Activated CD8-positive, alpha-beta memory T cell treated with anti-CD3 and anti-CD28 coated beads, Interleukin-2, amount 50 U/mL, for 48 hours (primary cell): ENCODE data around the gene TEX38.
"Not testable (repeated sequence)": the region's sequence is repeated elsewhere in the genome, so short reads cannot be mapped to it uniquely, and the experiment has no call there.

ENCODE experiments used
- DNase-seq: peaks from one replicate; pipeline ENCODE4 v3.0.0-alpha.2; 2020

The TEX38 gene

GRCh38 chr1:46656643-46657042, 15.0 kb upstream of the TEX38 start:
- no peak for DNase-seq

DNA sequence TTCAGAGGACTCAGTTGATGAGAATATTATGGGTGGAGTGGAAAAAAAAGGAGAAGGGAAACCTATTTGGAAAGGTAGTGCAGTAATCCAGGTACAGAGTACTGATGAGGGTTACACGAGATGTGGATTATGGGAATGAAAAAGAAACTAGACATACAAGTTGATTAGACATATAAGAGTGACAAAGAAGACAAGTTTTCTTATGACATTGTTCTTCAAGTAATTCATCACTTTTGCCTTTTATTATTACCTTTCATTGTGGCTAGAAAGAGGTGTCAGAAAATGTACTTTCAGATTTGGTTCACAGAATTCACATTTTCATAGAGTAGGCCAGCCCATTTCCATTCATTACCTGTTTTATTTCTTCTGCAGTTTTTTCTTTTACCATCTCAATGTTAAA, 13.9 kb upstream of the TEX38 start:
- DNase-seq, result no peak

- no peak for DNase-seq
Observed at GRCh38 chr1:46659307-46659870, 12.3 kb upstream of the TEX38 start.

DNA sequence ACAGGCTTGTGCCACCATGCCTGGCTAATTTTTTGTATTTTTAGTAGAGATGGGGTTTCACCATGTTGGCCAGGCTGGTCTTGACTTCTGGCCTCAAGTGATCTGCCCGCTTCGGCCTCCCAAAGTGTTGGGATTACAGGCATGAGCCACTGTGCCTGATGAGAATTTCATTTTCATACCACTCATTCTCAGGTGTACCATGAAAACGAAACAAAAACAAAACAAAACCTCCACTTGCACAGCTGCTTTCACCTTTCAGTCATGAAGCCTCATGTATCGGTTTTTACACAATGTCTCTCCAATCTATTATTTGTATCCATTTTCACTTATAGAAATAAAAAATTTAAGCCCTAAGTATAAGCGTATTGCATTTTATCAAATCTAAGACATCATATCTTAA, 11.5 kb upstream of the TEX38 start:
- DNase-seq, result not testable (repeated sequence)

GRCh38 chr1:46662919-46663318, 8.7 kb upstream of the TEX38 start:
- not testable (repeated sequence) for DNase-seq

GRCh38 chr1:46665983-46666382, 5.7 kb upstream of the TEX38 start:
- DNase-seq, result no peak

DNA sequence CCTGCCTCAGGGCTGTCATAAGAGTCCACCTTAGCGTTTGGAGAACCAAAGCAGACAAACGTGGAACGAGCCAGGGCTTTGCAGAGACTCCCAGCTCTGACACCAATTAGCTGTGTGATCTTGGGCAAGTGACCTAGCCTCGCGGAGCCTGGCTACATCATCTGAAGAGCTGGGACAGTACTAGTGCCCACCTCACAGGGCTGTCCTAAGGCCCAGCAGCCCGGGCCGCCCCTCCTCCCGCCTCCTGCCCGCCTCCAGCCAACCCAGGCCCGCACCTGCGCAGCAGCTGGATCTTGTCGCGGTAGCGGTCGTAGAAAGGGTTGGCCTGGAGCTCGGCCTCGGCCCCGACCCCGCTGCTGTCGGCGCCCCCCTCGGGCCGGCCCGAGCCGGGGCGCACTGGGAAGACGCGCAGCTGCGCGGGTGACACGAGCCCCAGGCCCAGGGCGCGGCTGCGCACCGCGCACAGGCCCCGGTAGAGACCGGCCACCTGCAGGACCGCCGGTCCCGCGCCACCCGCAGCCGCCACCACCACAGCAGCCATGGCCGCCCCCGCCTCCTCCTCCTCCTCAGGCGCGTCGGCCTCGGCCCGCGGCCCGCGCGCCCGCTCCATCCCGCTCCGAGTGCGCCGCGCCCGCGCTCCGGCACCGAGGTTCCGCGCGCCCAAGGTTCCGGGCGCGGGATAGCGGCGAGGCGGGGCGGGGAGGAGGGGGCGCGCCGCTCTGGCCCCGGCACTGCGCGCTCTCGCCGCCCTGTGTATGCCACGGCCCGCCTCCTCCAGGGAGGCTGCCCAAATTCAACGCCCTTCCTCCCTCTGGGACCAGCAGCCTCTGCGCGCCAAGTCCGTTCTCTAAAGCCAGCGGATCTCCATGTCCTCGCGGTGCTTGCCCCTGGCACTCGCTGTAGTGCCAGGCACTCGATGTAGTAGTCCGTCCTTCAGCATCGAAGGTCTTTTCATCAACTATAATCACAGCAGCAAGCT, 3.6 kb upstream of the TEX38 start, which contains the start of gene ATPAF1:
TSS of gene ATPAF1 (minus strand) at position 583 of the 979 bp plus-strand sequence. CDS start at position 541, 42 bp downstream.
- DNase-seq, result peak; percentile 80

- DNase-seq, result no peak
Observed at GRCh38 chr1:46670134-46670533, 1.5 kb upstream of the TEX38 start.

- DNase-seq, result no peak
Observed at GRCh38 chr1:46672696-46673095, 1.0 kb downstream of the TEX38 start.

GRCh38 chr1:46673749-46674182, 2.1 kb downstream of the TEX38 start:
- no peak for DNase-seq

DNA sequence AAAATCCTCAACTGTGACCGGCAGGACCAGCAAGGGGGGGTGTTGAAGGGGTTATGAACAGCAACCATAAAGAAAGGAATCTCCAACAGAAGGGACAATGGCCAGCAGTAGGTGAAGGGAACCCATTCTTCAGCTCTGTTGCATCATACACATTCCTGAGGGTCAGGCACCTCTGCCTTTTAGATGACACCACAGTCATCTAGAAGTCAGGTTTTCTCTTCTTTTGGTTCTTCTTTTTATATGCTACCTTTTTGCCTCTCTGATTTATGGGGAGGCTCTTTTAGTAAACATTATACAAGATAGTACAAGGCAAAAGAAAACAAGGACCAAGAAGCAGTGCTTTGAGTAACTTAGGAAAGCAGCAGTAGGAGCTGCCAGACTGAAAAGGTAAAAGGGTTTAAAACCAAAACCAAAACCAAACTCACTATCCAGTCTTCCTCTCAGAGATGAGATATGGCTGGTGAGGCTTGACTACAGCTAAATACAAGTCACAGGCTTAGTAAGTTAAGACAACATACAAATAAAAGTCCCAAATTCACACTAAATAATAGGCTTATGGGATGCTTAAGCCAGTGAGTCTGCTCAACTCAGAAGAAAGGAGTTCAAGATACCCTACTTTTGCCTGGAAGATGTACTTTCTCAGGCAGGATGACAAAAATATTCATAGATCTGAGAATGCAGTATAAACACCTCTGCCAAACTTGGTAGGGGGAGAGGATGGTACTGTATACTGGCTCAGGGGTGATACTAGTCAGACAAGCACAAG, 4.1 kb downstream of the TEX38 start:
- no peak for DNase-seq

DNA sequence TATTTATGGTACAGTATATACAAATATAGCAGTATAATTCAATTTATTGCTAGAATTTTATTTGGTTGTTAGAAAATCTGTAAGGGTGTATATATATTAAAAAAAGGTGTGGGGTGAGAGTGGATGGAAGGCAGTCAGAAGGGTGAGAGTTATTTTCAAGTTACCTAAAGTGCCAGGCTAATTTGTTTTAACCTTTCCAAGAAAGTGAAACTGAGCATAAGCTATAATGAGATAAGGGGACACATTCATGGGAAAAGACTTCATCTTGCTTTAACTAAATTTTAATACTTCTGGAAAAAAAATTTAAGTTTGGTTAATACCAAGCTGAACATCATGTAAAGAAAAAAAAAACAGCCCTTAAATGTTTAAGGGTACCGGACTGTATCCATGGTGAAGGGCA, 4.9 kb downstream of the TEX38 start:
- DNase-seq, result no peak

- DNase-seq, result no peak
Observed at GRCh38 chr1:46677339-46677738, 5.7 kb downstream of the TEX38 start.

GRCh38 chr1:46679789-46680573, 8.3 kb downstream of the TEX38 start:
- DNase-seq, result no peak

DNA sequence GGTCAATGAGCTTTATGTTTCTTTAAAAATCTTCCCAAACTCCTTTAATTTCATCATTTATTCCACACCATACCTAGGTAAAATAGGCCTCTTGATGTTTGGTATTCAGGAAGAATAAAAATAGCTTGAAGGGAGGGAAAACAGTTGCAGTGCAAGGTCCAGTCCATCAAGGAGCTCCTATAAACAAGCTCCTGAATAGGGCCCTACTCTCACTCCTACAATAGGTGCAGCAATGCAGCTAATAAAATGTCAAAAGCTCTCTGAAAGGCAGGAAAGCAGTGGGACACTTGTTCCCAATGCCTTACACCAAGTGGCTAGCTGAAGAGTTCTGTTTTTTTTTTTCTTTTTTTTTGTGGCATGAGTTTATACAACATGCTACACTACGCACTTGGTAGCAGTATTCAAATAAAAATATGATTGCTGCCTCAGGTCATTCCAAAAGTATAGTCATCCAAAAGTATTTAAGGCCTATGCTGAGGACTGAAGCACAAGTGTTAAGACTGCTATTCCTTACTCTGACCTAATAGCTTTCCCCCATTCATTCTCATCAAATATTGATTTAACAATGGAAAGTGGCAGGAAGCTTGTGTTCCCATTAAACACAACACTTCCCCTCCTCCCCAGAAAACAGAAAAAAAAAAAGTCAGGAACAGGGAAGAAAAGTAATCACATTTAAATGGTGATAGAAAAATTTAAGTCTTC, 9.8 kb downstream of the TEX38 start:
- no peak for DNase-seq

DNA sequence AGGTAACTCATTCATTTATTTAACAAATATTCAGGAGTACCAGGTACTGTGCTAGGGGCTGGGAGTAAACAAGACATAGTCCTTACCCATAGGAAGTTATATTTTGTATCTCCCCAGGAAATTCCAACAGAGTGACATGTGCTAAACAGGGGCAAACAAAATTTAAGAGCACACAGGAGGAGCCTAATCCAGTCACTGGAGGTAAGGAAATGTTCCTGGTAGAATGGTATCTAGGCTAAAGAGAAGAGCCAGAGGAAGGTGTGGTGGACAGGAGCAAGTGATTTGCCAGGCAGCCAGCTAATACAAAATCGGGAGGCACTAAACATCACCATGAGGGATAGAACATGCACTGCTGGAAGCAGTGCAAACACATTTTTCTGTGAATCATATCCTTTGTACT, 10.4 kb downstream of the TEX38 start:
- no peak for DNase-seq

- no peak for DNase-seq
Observed at GRCh38 chr1:46684670-46685069, 13.0 kb downstream of the TEX38 start.

GRCh38 chr1:46686255-46686654, 14.6 kb downstream of the TEX38 start:
- no peak for DNase-seq

DNA sequence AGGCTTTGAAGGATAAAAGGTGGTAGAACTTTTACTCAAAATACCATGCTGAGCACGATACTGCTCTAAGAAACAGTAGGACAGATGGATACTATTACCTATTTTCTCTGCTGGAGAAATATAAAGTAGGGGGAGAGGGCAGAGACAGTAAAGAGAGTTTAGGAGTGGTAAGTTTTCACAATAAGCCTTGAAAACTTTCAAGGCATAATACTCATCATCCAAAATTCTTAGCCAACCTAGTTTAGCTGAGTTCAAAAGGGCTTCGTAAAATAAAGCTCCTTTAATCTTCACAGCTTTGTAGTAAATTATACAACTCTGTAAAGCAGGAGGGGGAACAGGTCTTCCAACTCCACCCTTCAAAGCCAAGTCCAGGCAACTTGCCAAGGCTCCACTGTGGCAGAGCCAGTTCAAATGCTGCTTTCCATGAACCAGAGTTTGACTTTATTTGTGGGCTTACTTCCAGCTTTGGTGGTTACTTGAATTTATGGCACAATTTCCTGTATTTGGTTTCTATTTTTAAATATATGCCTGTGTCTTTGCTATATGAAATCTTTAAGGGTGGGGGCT, 15.5 kb downstream of the TEX38 start:
- DNase-seq, result no peak

GRCh38 chr1:46687921-46688509, 16.4 kb downstream of the TEX38 start:
- no peak for DNase-seq

DNA sequence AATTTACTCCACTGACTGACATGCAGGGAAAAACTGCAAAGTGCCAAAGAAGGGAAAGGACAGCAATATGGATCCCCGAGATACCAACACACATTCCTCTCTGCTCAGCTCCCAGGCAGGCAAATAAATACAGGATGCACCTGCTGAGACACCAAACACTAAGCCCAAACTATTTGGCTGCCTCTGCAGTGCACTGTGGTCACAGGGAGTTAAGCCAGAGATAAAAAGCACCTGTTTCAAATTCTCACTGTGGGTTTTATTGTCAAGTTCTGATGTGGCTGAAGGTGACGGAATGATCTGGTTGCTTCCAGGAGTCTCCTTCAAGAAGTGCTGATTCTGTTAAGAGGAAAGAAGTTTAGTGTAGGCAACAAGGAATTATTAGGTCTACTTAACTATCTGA, 17.7 kb downstream of the TEX38 start:
- DNase-seq, result no peak
